Karpas-422 (cell line): ENCODE results near the gene SECISBP2. TPM values are rescaled to one million over a fixed set of nuclear protein-coding genes. Genes with fewer than 3 reads are reported as not detected.
A peak's percentile ranks its signal among the peaks of the same experiment; 100 is the strongest.

Source experiments
- DNase-seq: peaks from one replicate; pipeline ENCODE4 v3.0.0-alpha.2; 2015
- H2AFZ ChIP-seq: fragments of 200-600 bp; sonication (generic); 2 replicates; pipeline ENCODE4 v1.6.1; 2014; ENCODE audit warnings: antibody characterized with exemption, low read length, mixed read lengths
- H3K27ac ChIP-seq: fragments of 200-600 bp; sonication (generic); 2 replicates; pipeline ENCODE4 v1.5.1; 2014; ENCODE audit warnings: mild to moderate bottlenecking, low read length, moderate library complexity
- H3K27me3 ChIP-seq: fragments of 200-600 bp; sonication (generic); 2 replicates; pipeline ENCODE4 v1.6.1; 2014; ENCODE audit warnings: low read length, mixed read lengths
- H3K36me3 ChIP-seq: fragments of 200-600 bp; sonication (generic); 2 replicates; pipeline ENCODE4 v1.6.1; 2014; ENCODE audit warnings: low read length, mixed read lengths; ENCODE audit not compliant: insufficient read depth
- H3K4me1 ChIP-seq: fragments of 200-600 bp; sonication (generic); 2 replicates; pipeline ENCODE4 v1.6.1; 2014; ENCODE audit warnings: mild to moderate bottlenecking, low read length, mixed read lengths
- H3K4me2 ChIP-seq: fragments of 200-600 bp; sonication (generic); 2 replicates; pipeline ENCODE4 v1.6.1; 2014; ENCODE audit warnings: low read length, low read depth, mild to moderate bottlenecking; ENCODE audit not compliant: poor library complexity, severe bottlenecking
- H3K4me3 ChIP-seq: fragments of 200-600 bp; sonication (generic); 2 replicates; pipeline ENCODE4 v1.5.1; 2014; ENCODE audit warnings: mild to moderate bottlenecking, antibody characterized with exemption, low read length, mixed read lengths
- H3K79me2 ChIP-seq: fragments of 200-600 bp; sonication (generic); 2 replicates; pipeline ENCODE4 v1.6.1; 2014; ENCODE audit warnings: mild to moderate bottlenecking, low read length, mixed read lengths
- H3K9ac ChIP-seq: fragments of 200-600 bp; sonication (generic); 2 replicates; pipeline ENCODE4 v1.6.0; 2014; ENCODE audit warnings: low read length
- H3K9me2 ChIP-seq: fragments of 200-600 bp; sonication (generic), shearing (Covaris generic); replicated peaks from 2 replicates; pipeline ENCODE4 v1.6.0; 2014; ENCODE audit warnings: mild to moderate bottlenecking, low read length, moderate library complexity; ENCODE audit not compliant: insufficient read depth
- H3K9me3 ChIP-seq: fragments of 300-700, 200-600 bp; sonication (generic); 2 replicates; pipeline ENCODE4 v1.6.1; 2014; ENCODE audit warnings: low read length, mixed read lengths
- H4K20me1 ChIP-seq: fragments of 200-600 bp; sonication (generic); 2 replicates; pipeline ENCODE4 v1.6.1; 2014; ENCODE audit warnings: mild to moderate bottlenecking, antibody characterized with exemption, low read length, low read depth; ENCODE audit not compliant: insufficient read depth
- total RNA-seq: library from RNA; depleted of rRNA; stranded (reverse); fragments of >200 nt; shearing (Covaris generic); gene quantifications from 2 replicates; pipeline ENCODE4 v1.2.3, GENCODE V29; 2014; ENCODE audit warnings: low replicate concordance

Gene SECISBP2
- total RNA-seq, 1 experiment from 2014 or later: 74.1 TPM

DNA sequence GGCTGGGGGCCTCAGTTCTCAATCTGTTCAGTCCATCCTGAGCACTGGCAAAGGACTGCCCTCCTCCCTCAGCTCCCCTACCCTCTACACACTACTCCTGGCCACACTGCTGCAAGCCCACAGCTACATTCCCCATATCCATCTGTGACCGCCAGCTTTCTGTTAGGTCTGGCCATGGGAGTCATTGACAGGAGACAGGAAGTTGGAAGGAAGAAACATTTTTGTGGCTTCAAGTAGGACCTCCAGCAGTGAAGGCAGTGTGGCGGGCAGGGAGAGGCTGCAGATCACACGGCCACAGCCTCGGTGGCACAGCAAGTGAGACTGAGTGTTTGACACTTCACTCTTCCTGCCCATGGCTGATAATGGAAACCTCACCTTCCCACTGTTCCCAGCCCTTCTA lies 55.9 kb downstream of the SECISBP2 start:
- Histone ChIP-seq H3K9me3 (no peaks in the 10 kb centered on the region), H3K4me3 (no peak overlapping the region), H4K20me1 (no peaks in the 10 kb centered on the region), H3K4me2 (no peak overlapping the region), H3K36me3 (no peaks in the 10 kb centered on the region), H3K27ac (no peak overlapping the region), H3K4me1 (peaks cover 10% of the 10 kb centered on the region), H3K79me2 (no peaks in the 10 kb centered on the region), H3K9ac (no peak overlapping the region), H3K9me2 (no peaks in the 10 kb centered on the region), H3K27me3 (no peaks in the 10 kb centered on the region), H2AFZ (no peak overlapping the region)
- no peak for DNase-seq

DNA sequence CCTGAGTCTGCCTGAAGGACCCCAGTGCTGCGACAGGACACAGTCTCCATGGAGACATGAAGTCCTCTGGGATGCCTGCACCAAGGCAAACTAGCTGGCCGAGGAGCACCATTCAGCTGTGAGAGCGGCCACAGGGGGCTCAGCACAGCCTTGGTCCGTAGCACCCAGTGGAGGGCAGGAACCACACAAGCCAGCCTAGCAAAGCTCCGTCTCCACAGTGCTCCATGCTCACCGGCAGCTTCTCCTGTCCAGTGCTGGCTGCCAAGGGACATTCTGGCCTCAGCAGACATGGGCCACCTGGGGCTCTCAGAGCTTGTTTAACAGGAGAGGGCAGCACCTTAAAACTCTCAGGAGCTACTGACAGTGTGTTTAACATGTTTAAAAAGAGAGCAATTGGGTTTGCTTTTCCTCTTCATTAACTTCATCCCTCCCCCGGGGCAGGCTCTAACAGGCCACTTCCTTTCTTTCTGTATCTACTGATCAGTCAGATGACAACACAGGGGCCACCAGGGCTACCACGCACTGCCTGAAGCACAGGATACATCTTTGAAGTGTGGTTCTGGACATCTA lies 57.0 kb downstream of the SECISBP2 start:
- Histone ChIP-seq H3K4me1 (peaks cover 10% of the 10 kb centered on the region), H3K9ac (no peak overlapping the region), H3K4me3 (no peak overlapping the region), H4K20me1 (no peaks in the 10 kb centered on the region), H3K4me2 (peak overlapping the region; percentile 50), H2AFZ (no peak overlapping the region), H3K27ac (no peak overlapping the region), H3K9me3 (no peaks in the 10 kb centered on the region), H3K79me2 (no peaks in the 10 kb centered on the region), H3K9me2 (no peaks in the 10 kb centered on the region), H3K27me3 (no peaks in the 10 kb centered on the region), H3K36me3 (no peaks in the 10 kb centered on the region)
- peak; percentile 64 for DNase-seq

DNA sequence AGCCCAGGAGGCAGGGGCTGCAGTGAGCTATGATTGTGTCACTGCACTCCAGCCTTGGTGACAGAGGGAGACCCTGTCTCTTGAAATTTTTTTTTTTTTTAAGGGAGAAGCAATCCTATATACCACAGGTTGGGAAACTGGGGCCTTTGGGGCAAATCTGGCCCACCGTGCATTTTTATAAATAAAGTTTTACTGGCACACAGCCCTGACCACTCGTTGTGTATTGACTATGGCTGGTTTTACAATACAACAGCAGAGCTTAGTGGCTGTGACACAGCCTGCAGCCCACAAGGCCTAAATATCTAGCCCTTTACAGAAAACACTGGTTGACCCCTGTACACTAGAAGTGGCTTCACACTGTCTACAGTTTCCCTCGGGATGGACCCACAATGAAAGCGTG lies 58.0 kb downstream of the SECISBP2 start:
- Histone ChIP-seq H4K20me1 (no peaks in the 10 kb centered on the region), H3K4me1 (peaks cover 10% of the 10 kb centered on the region), H3K36me3 (no peaks in the 10 kb centered on the region), H2AFZ (no peak overlapping the region), H3K4me3 (no peak overlapping the region), H3K27ac (no peak overlapping the region), H3K79me2 (no peaks in the 10 kb centered on the region), H3K9me3 (no peaks in the 10 kb centered on the region), H3K4me2 (no peak overlapping the region), H3K27me3 (no peaks in the 10 kb centered on the region), H3K9ac (no peak overlapping the region), H3K9me2 (no peaks in the 10 kb centered on the region)
- DNase-seq: no peak

DNA sequence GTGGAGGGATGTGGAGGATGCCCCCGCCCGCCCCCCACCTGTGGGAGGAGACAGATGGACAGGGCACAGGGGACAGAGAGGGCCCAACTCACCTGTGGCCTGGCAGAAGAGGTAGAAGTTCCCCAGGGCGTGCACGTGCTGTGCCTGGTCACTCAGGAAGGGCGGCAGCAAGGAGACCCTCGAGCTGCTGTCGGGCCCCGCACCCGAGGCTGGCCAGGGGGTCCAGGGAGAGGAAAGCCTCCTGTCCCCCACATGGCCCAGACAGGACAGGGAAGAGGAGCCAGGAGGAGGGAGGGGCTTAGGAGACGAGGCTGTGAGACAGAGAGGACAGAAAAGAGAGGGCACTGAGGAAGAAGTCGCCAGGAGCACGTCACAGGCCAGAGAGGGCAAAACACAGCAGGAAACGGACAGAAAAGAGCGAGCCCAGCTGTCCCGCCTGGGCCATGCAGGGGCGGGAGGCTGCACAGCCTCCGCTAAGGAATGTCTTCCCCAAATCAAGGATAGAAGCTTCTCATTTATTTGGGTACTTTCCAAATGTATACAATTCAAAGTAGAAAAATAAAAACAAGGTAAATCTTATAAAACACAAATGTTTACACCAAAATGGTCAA lies 58.5 kb downstream of the SECISBP2 start:
- Histone ChIP-seq H3K9me2 (no peaks in the 10 kb centered on the region), H3K9me3 (no peaks in the 10 kb centered on the region), H3K9ac (no peak overlapping the region), H3K4me1 (peaks cover 10% of the 10 kb centered on the region), H4K20me1 (no peaks in the 10 kb centered on the region), H3K27ac (no peak overlapping the region), H2AFZ (no peak overlapping the region), H3K4me2 (no peak overlapping the region), H3K27me3 (no peaks in the 10 kb centered on the region), H3K79me2 (no peaks in the 10 kb centered on the region), H3K4me3 (no peak overlapping the region), H3K36me3 (no peaks in the 10 kb centered on the region)
- no peak for DNase-seq

DNA sequence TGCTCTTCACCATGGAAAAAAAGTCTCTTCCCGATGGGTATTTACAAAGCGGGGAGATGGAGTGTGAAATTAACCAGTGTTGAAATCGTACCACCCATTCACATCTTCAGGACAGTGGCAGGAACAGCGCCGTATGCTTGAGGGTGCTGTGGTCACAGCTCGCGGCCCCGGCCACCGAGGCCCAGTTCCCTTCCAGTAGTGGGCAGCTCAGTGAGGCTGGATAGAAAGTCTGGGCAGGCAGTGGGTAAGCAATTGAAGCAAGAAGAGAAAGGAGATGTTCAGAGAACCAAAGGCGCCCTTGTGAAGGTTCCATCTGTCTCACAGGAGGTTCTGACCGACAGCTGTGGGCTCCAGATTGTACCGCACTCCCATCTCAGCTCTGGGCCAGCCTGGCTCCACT lies 59.1 kb downstream of the SECISBP2 start:
- H3K9me3 ChIP-seq: no peaks in the 10 kb centered on the region
- no peaks in the 10 kb centered on the region for H3K36me3 ChIP-seq
- H3K4me3 ChIP-seq: no peak overlapping the region
- no peaks in the 10 kb centered on the region for H3K27me3 ChIP-seq
- H4K20me1 ChIP-seq: no peaks in the 10 kb centered on the region
- no peaks in the 10 kb centered on the region for H3K79me2 ChIP-seq
- peaks cover 10% of the 10 kb centered on the region for H3K4me1 ChIP-seq
- H2AFZ ChIP-seq: no peak overlapping the region
- no peak for DNase-seq
- no peak overlapping the region for H3K4me2 ChIP-seq
- H3K27ac ChIP-seq: no peak overlapping the region
- no peaks in the 10 kb centered on the region for H3K9me2 ChIP-seq
- H3K9ac ChIP-seq: no peak overlapping the region

DNA sequence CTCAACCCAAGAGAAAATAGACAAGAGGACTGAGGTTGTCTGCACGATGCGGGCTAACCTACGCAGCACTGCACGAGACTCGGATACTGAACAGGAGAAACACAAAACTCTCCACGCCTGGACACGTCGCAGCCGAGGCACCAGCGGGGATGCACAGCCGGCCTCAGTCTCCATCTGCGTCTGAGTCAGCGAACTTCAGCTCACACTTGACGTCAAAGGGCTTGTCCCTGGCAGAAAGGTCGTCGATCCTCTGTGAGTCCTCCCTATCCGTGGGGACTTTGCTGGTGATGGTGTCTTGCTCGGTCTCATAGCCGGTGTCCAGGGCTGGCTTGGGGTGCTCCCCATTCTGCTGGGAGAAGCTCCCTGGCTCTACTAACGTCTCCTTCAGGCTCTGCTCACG lies 60.2 kb downstream of the SECISBP2 start:
- Histone ChIP-seq H4K20me1 (no peaks in the 10 kb centered on the region), H3K79me2 (no peaks in the 10 kb centered on the region), H3K27me3 (no peaks in the 10 kb centered on the region), H3K4me3 (no peak overlapping the region), H3K36me3 (no peaks in the 10 kb centered on the region), H2AFZ (no peak overlapping the region), H3K9me3 (no peaks in the 10 kb centered on the region), H3K9me2 (no peaks in the 10 kb centered on the region), H3K4me2 (no peak overlapping the region), H3K27ac (no peak overlapping the region), H3K9ac (no peak overlapping the region), H3K4me1 (peaks cover 10% of the 10 kb centered on the region)
- DNase-seq: no peak

- H3K79me2 ChIP-seq: no peaks in the 10 kb centered on the region
- H3K4me2 ChIP-seq: no peak overlapping the region
- DNase-seq: no peak
- H3K27ac ChIP-seq: no peak overlapping the region
- no peaks in the 10 kb centered on the region for H3K9me2 ChIP-seq
- H2AFZ ChIP-seq: no peak overlapping the region
- peaks cover 10% of the 10 kb centered on the region for H3K4me1 ChIP-seq
- no peaks in the 10 kb centered on the region for H3K27me3 ChIP-seq
- no peak overlapping the region for H3K9ac ChIP-seq
- no peaks in the 10 kb centered on the region for H3K9me3 ChIP-seq
- H4K20me1 ChIP-seq: no peaks in the 10 kb centered on the region
- no peaks in the 10 kb centered on the region for H3K36me3 ChIP-seq
- no peak overlapping the region for H3K4me3 ChIP-seq
Observed at GRCh38 chr9:89379031-89379430, 60.7 kb downstream of the SECISBP2 start.

DNA sequence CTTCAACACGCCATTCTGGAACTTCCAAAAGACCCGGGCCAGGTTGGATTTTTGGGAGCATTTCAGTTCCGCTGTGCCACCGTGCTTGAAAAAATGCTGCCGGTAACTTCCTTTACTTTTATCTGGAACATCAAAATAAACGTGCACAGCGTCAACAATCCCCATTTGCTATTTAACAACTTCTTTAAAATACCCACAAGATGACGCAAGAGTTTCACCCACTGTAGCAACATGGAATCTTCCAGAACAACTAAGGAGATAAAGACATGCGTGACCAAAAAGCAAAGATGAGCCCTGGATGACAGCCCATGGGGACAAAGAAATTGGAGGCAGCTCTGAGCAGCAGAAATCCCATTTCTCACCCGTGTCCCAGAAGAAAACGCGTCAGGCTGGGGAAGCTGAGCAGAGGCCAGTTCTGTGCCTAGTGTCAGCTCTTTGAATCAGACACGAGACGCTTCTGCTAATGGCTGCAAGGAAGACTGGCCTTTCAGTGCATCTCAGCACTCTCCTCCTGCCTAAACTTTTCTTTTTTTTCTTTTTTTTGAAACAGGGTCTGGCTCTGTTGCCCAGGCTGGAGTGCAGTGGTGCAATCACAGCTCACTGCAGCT lies 61.3 kb downstream of the SECISBP2 start:
- H4K20me1 ChIP-seq: no peaks in the 10 kb centered on the region
- no peaks in the 10 kb centered on the region for H3K9me2 ChIP-seq
- no peaks in the 10 kb centered on the region for H3K27me3 ChIP-seq
- no peak overlapping the region for H2AFZ ChIP-seq
- H3K27ac ChIP-seq: no peak overlapping the region
- no peak for DNase-seq
- no peak overlapping the region for H3K9ac ChIP-seq
- no peak overlapping the region for H3K4me3 ChIP-seq
- peaks cover 10% of the 10 kb centered on the region for H3K4me1 ChIP-seq
- H3K9me3 ChIP-seq: no peaks in the 10 kb centered on the region
- H3K4me2 ChIP-seq: no peak overlapping the region
- H3K36me3 ChIP-seq: no peaks in the 10 kb centered on the region
- H3K79me2 ChIP-seq: no peaks in the 10 kb centered on the region
